Activated CD4-positive, CD25-positive, alpha-beta regulatory T cell treated with anti-CD3 and anti-CD28 coated beads, Interleukin-2, amount 50 U/mL, for 72 hours (primary cell): ENCODE measurements around the gene ABCC9.
"Not testable (repeated sequence)": the region's sequence is repeated elsewhere in the genome, so short reads cannot be mapped to it uniquely, and the experiment has no call there.

Experiments
- DNase-seq: peaks from one replicate; pipeline ENCODE4 v3.0.0; 2021

The ABCC9 gene

DNA sequence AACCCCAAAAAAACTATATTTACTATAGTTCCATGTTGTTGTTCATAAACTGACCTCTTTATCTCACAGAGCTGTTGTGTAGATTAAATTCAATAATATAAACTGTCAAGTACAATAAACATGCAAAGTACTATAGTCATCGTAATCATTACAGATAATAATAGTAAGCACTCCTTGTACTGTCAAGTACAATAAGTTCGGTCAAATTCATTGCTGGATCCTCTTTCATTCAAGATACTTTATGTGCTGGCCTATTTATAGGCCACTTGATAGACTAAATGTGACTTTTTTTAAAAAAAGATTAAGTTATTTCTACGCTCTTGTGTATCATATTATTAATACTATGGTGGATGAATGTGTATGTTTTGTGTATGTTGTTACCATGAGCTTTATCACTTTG, 127.5 kb downstream of the ABCC9 start:
- DNase-seq, result no peak

- no peak for DNase-seq
Observed at GRCh38 chr12:21813125-21813524, 128.1 kb downstream of the ABCC9 start.

DNA sequence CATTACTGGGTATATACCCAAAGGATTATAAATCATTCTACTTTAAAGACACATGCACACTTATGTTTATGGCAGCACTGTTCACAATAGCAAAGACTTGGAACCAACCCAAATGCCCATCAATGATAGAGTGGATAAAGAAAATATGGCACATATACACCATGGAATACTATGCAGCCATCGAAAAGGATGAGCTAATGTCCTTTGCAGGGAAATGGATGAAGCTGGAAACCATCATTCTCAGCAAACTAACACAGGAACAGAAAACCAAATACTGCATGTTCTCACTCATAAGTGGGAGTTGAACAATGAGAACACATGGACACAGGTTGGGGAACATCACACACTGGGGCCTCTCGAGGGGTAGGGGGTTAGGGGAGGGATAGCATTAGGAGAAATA, 128.9 kb downstream of the ABCC9 start:
- not testable (repeated sequence) for DNase-seq

DNA sequence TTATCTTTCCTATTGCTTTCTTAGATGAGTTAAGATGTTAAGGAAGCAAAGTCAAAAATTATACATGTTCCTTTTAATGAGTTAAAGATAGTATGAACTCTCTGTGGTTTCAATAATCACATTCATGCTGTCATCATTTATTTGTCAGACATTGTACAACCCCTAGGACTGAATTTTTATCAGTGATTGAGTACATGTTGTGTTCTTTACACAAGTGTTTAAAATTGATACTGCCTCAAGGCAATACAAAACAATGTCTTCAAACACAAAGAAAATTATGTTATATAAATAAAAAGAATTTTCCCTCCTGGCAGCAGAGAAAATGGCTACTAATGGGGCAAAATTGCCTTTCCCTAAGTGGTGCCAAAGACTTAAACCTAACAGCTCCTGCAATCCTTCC, 132.1 kb downstream of the ABCC9 start:
- DNase-seq, result no peak

DNA sequence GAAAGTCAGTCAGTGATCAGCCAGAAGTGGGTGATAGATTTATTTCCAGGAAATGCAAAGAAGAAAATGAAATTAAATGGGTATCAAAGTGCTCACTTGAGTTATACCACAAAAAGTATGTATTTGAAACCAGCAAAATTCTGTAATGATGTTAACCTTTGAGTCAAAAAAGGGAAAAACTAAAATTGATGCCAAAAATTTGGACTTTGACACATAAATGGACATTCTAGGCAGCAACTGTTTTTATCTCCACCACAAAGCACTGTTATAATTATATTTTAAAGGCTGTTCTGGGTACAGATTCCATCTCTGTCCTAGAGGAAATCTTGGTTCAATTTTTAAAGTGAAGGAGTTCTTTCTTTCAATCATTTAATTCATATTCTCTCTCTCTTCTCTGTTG, 135.0 kb downstream of the ABCC9 start:
- no peak for DNase-seq

DNA sequence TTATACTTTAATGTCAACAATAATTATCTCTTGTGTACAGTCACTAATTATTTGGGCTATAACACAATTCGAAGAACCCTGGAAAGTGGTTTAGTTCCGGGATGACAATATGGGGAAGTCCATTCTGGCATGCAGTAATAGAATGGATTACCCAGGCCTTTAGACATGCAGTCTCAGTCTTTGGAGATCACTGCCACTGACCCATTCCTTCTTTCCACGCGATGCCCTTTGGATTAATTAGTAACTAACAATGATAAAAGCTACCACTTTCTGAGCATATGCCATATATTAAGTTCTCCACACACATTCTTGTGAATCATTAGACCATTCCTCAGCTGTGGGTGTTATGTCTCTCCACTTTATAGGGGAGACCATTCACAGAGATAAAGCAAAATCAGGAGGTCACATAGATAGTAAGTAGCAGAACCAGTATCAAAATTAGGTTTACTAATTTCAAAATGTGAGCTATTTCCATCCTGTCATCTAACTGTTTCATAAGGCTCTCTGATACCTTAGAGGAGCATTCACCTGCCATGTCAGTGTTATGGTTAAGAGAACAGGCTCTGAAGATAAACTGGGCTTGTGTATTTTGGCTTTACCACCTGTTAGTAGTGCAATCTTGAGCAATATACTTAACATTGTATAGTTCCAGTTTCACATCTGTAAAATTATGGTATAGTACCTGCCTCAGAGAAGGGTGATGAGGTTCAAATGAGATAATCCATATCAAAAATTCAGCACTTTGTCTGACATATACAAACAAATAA, 139.5 kb downstream of the ABCC9 start:
- no peak for DNase-seq

GRCh38 chr12:21800011-21800410, 141.2 kb downstream of the ABCC9 start:
- DNase-seq, result no peak

GRCh38 chr12:21797539-21797938, 143.7 kb downstream of the ABCC9 start:
- no peak for DNase-seq

GRCh38 chr12:21795648-21796328, 145.4 kb downstream of the ABCC9 start:
- DNase-seq, result no peak

GRCh38 chr12:21794807-21795595, 146.2 kb downstream of the ABCC9 start:
- not testable (repeated sequence) for DNase-seq

DNA sequence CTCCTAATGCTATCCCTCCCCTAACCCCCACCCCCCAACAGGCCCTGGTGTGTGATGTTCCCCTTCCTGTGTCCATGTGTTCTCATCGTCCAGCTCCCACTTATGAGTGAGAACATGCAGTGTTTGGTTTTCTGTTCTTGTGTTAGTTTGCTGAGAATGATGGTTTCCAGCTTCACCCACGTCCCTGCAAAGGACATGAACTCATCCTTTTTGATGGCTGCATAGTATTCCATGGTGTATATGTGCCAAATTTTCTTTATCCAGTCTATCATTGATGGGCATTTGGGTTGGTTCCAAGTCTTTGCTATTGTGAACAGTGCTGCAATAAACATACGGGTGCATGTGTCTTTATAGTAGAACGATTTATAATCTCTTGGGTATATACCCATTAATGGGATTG, 151.5 kb downstream of the ABCC9 start:
- DNase-seq, result not testable (repeated sequence)

DNA sequence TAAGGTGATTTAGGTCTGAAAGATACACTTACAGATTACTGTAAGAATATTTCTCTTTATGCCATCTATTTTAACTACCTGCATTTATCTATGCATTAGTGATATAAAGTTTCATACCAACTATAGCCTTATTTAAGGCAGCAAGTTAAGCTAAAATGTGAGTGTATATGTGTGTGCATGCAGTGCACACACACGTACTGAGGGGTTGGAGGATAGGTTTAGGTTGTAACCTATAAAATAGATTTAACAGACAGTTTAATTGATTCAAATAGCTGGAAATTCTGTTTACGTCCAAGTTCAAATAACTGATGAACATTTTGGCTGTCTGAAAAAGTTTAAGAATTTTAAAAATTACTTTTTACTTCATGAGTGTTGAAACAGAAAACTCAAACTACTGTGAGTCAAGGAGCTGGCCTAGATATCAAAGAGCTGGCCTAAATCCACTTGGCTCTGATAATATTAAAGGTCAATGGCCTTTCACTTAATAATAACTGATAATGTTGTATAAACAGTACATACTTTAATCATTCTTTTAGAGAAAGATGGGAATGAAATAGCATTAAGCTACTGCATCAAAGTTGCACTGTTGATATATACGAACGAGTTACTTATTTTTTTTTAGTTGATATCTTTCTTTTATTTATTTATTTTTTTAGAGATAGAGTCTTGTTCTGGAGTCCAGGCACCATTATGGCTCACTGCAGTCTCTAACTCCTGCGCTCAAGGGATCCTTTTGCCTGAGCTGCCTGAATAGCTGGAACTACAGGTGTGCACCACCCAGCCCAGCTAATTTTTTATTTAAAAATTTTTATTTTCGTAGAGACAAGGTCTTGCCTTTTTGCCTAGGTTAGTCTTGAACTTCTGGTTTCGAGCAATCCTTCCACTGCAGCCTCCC, 152.9 kb downstream of the ABCC9 start:
- DNase-seq, result no peak

DNA sequence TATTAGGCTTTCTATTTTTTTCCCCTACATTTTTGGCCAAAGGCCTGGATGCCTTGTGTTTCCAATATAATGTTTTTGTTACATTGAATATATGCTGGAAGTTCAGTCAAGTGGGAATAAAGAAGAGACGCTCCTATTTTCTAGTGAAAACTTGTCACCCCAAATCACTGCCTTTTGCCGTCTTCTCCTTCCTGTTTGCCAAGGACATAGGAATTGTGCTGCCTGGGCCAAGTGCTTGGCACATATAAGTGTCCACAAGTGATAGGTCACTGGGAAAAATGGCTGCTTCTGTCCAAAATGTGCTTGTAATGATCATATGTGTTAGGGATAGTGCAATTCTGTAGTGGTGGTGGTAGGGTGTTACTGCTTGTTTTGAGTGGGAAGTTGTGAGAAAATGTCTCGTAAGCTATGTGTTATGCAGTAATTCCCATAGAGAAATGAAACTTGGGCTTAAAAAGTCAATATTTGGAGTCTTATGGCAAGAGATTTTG, 155.1 kb downstream of the ABCC9 start:
- DNase-seq, result no peak

DNA sequence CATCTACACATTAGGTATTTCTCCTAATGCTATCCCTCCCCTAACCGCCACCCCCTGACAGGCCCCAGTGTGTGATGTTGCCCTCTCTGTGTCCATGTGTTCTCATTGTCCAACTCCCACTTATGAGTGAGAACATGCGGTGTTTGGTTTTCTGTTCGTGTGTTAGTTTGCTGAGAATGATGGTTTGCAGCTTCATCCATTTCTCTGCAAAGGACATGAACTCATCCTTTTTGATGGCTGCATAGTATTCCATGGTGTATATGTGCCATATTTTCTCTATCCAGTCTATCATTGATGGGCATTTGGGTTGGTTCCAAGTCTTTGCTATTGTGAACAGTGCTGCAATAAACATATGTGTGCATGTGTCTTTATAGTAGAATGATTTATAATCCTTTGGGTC, 158.5 kb downstream of the ABCC9 start:
- not testable (repeated sequence) for DNase-seq

DNA sequence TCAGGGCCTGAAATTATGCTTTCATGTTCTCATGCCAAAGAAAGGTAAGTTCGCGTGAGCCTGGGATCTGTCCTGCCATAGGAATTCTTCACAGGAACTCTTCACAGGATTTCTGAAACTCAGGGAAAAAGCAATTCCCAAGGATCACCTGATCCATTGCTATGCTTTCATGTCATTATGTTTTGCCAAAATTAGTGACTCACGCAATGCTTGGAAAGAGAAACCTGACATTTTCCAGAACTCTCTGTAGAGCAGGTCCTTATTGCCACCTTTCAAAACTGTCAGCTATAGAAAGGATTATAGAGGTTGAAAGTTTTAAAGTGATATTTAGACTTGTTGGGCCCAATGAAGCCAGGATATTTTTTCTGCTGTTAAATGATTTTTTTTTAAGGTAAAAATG, 160.4 kb downstream of the ABCC9 start:
- DNase-seq, result no peak

DNA sequence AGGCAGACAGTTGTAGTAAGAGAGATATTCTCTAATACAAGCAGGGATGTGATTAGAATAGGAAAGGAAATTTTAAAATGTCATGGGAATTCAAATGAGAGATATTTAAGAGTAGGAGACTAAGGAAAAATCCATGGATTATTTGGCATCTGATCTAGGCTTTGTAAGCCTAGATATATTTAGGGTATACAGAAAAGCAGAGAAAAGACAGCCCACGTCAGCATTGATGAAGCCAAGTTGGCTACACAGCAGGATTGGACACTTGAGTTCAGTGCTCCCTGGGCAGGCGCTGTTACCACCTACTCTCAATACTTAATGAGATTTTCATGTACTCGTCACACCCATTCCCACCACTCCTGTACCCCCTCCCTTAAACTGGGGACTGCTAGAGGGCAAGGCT, 165.1 kb downstream of the ABCC9 start:
- DNase-seq, result no peak

DNA sequence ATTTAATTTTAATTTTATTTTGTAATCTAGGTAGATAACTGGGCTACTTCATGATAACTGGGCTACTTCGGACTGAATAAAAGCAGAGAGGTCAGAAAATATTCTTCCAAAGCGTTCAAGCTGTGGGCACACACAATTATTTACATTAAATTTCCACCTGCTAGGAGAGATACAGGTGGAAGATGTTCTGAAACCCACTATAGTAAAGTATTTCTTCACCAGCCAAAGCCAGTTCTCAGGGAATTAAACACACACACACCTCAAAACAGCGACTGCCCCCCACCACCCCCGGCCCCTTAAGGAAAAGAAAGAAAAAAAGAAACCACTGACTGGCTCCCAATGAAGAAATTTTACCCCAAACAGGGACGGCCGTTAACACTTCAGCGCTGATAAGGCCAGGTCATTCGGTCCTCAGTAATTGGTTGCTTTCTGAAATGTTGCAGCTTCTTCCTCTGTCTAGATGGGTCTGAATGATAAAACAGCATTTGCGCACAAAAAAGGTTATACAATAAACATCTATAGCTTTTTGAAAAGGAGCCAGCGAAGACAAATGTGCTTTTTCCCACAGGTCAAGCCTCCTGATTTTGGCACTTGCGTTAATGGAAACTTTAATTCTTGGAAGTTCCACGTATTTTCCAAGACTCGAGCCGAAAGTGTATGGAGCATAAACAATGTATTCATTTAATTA, 165.9 kb downstream of the ABCC9 start:
- no peak for DNase-seq

DNA sequence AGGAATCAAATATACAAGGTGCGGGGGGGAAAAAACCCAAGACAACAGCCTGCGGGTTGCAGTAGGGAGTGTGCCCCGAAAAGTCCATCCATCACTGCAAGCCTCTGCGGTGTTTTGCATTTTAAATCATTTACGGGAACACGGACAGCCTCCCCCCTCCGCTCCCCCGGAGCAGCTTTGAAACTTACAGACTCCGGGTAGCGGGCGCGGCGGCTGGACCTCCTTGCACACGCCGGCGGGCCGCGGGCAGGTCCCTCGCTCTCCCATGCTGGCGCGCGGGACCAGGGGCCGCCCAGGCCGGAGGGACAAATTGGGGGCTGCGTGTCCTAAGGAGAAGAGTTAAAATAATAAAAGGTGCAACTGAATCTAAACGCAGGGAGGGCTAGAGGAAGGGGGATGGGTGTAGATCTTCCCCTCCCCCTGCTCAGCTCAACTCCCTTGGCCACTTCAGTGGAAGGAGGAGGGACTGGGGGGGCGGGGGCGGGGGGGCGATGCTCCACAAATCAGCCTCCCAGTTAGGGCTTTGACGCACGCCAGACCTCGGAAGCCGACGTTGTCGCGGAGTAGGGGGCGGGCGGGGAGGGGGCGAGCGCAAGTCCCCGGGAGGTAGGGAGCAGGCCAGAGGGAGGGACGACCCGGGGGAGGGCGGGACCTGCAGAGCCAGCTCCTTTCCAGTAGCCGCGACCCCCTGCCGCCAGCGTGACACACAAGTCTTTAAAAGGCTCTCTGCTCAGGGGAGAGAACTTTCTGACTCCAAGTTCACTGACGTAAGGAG, 166.7 kb downstream of the ABCC9 start, which contains the start of gene KCNJ8:
Gene KCNJ8 (minus strand): TSS at position 349 of the 775 bp plus-strand sequence. CDS start 1,090 bp downstream, outside the sequence.
- no peak for DNase-seq

DNA sequence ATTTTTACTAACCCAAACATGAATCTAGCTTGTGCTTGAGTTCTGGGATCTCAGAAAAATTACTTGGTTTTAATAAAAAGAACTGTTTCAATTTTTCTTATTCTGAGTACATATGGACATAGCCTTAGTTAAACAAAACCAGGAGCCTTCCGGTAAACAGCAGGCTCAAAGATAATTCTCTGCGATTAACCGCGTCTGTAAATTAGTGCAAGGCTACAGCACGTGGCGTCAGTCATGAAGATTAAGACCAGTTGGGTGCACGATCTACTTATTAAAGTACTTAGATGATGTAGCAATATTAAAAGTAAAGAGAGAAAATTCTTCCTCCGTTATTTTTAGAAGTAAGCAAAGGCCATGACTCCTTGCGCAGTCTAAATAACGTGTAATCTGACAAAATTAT, 167.4 kb downstream of the ABCC9 start:
- no peak for DNase-seq

- DNase-seq, result no peak
Observed at GRCh38 chr12:21773263-21773741, 167.9 kb downstream of the ABCC9 start.

GRCh38 chr12:21771311-21771710, 169.9 kb downstream of the ABCC9 start:
- no peak for DNase-seq
